K562 (cell line): ENCODE measurements around the gene SDC3. TPM values are rescaled to one million over a fixed set of nuclear protein-coding genes. Genes with fewer than 3 reads are reported as not detected.

ENCODE experiments used
- ARHGAP35 ChIP-seq: fragments of 450-650 bp; IDR thresholded peaks from 2 replicates; pipeline ENCODE4 v1.6.1; 2018; ENCODE audit not compliant: partially characterized antibody
- ARID1B ChIP-seq: fragments of 450-650 bp; IDR thresholded peaks from 2 replicates; pipeline ENCODE4 v1.6.1; 2016; ENCODE audit warnings: antibody characterized with exemption, mild to moderate bottlenecking, inconsistent platforms
- CEBPG ChIP-seq, 3 experiments: fragments of 200-800 bp in 1 of 3; sonication (Bioruptor generic) in 1 of 3; sonication (generic) in 1 of 3; formaldehyde crosslinking in 1 of 3; IDR thresholded peaks in 2 of 3; conservative IDR thresholded peaks in 1 of 3; 2 replicates each; pipeline versions ENCODE4 v1.6.1 to v1.8.0; 2016 to 2022; ENCODE audit warnings: missing compliant biosample characterization in 2 of 3, missing genetic modification characterization in 2 of 3, mild to moderate bottlenecking in 1 of 3, missing genetic modification reagents in 1 of 3
- HMG20B ChIP-seq: fragments of 250-450 bp; sonication (Bioruptor Pico); IDR thresholded peaks from 2 replicates; pipeline ENCODE4 v1.5.0; 2021; ENCODE audit warnings: mild to moderate bottlenecking
- KAT2B ChIP-seq: IDR thresholded peaks from one replicate; pipeline ENCODE4 v1.6.1; 2012; ENCODE audit warnings: low read depth, mild to moderate bottlenecking, control low read depth, inconsistent platforms, low read length, moderate library complexity
- MECOM ChIP-seq: fragments of 250-450 bp; sonication (Bioruptor Pico); IDR thresholded peaks from 2 replicates; pipeline ENCODE4 v1.8.0; 2022; ENCODE audit warnings: inconsistent platforms
- MTA2 ChIP-seq: fragments of 450-650 bp; IDR thresholded peaks from 2 replicates; pipeline ENCODE4 v1.6.1; 2016; ENCODE audit warnings: low read depth
- NCOA4 ChIP-seq: fragments of 450-650 bp; IDR thresholded peaks from 2 replicates; pipeline ENCODE4 v1.6.1; 2018; ENCODE audit warnings: mild to moderate bottlenecking; ENCODE audit not compliant: partially characterized antibody
- PHF20 ChIP-seq: fragments of 450-650 bp; IDR thresholded peaks from 2 replicates; pipeline ENCODE4 v1.6.1; 2018; ENCODE audit not compliant: partially characterized antibody
- POLR2AphosphoS2 ChIP-seq: IDR thresholded peaks from 2 replicates; pipeline ENCODE4 v1.6.1; 2012; ENCODE audit warnings: low read length, improper control_type of control experiment
- POLR2G ChIP-seq: fragments of 200-400 bp; formaldehyde crosslinking; IDR thresholded peaks from 2 replicates; pipeline ENCODE4 v1.6.1; 2017; ENCODE audit warnings: low read depth, mild to moderate bottlenecking, antibody characterized with exemption, low read length, moderate library complexity
- RBFOX2 ChIP-seq: fragments of 200-400 bp; formaldehyde crosslinking; IDR thresholded peaks from 2 replicates; pipeline ENCODE4 v1.6.1; 2017; ENCODE audit warnings: low read depth, mild to moderate bottlenecking, low read length, moderate library complexity
- SMAD4 ChIP-seq: fragments of 250-450 bp; sonication (Bioruptor Pico); conservative IDR thresholded peaks from 2 replicates; pipeline ENCODE4 v1.8.0; 2021; ENCODE audit warnings: inconsistent platforms, mild to moderate bottlenecking, moderate library complexity
- SRSF9 ChIP-seq: fragments of 200-400 bp; formaldehyde crosslinking; IDR thresholded peaks from 2 replicates; pipeline ENCODE4 v1.6.1; 2017; ENCODE audit warnings: low read depth, low read length, borderline replicate concordance
- STAG1 ChIP-seq: sonication (generic); formaldehyde crosslinking; IDR thresholded peaks from 2 replicates; pipeline ENCODE4 v1.5.0; 2020; ENCODE audit warnings: missing genetic modification reagents, borderline replicate concordance
- THAP12 ChIP-seq: fragments of 250-450 bp; sonication (Bioruptor Pico); IDR thresholded peaks from 2 replicates; pipeline ENCODE4 v1.9.0; 2021; ENCODE audit warnings: mild to moderate bottlenecking, inconsistent platforms
- VEZF1 ChIP-seq: fragments of 200-800 bp; sonication (Bioruptor generic); IDR thresholded peaks from 2 replicates; pipeline ENCODE4 v1.6.1; 2017; ENCODE audit warnings: missing genetic modification characterization, missing compliant biosample characterization
- ZBTB34 ChIP-seq: fragments of 250-450 bp; sonication (Bioruptor Pico); IDR thresholded peaks from 2 replicates; pipeline ENCODE4 v1.8.0; 2021; ENCODE audit warnings: mild to moderate bottlenecking, moderate library complexity
- ZNF140 ChIP-seq: fragments of 250-450 bp; sonication (Bioruptor Pico); IDR thresholded peaks from 2 replicates; pipeline ENCODE4 v1.8.0; 2021; ENCODE audit warnings: moderate library complexity, mild to moderate bottlenecking, inconsistent platforms
- ZNF280B ChIP-seq: fragments of 250-450 bp; sonication (Bioruptor Pico); IDR thresholded peaks from 2 replicates; pipeline ENCODE4 v1.5.1; 2021; ENCODE audit warnings: mild to moderate bottlenecking
- ZNF589 ChIP-seq: fragments of 200-800 bp; sonication (Bioruptor generic); IDR thresholded peaks from 2 replicates; pipeline ENCODE4 v1.6.1; 2016; ENCODE audit warnings: low read depth, missing genetic modification characterization, missing compliant biosample characterization
- polyA plus RNA-seq, 8 experiments: library from polyadenylated mRNA; depleted of rRNA in 4 of 8; stranded (reverse) in 5 of 8; unstranded in 3 of 8; fragments of >200 nt; fragmentation: Nextera tagmentation in 2 of 8; fragmentation: Illumina TruSeq in 1 of 8; extraction: Ambion mirVana in 2 of 8; extraction: Trizol in 1 of 8; gene quantifications; 2 replicates each; pipeline versions ENCODE4 v1.2.1 to v1.2.3, GENCODE V29; 2011 to 2014; ENCODE audit warnings: inconsistent platforms in 1 of 8, missing spikeins in 1 of 8
- total RNA-seq, 7 experiments: library from RNA; depleted of rRNA in 6 of 7; stranded (reverse); fragments of >200 nt in 6 of 7; fragmentation: Illumina TruSeq in 2 of 7; extraction: Trizol in 2 of 7; gene quantifications; 2 replicates each; pipeline versions ENCODE4 v1.2.1 to v1.2.3, GENCODE V29; 2011 to 2021; ENCODE audit warnings: low replicate concordance in 1 of 7

The SDC3 gene
- total and polyA plus RNA-seq, 9 of the 15 experiments (the other 6 are each of a cell fraction or from before 2014, with no cell fraction given): 0.38 to 44.1 (median 12.1) TPM

GRCh38 chr1:30907481-30908315, 860 bp downstream of the SDC3 start (continued):
- no peak; the same call in 1 of the 2 replicates for TF ChIP-seq VEZF1
- TF ChIP-seq ARHGAP35: peak; percentile 10
- TF ChIP-seq NCOA4: no peak
- TF ChIP-seq ZBTB34 (CRISPR knock-in tag): no peak
- TF ChIP-seq MTA2: no peak
- 0 out of 2 replicates have a peak, but pooled peaks have one; percentile 36 for TF ChIP-seq STAG1 (CRISPR knock-in tag)
- TF ChIP-seq ARID1B: 0 out of 2 replicates have a peak, but pooled peaks have one; percentile 18
- peak; percentile 8 for TF ChIP-seq PHF20
- TF ChIP-seq POLR2AphosphoS2: no peak
- TF ChIP-seq SMAD4: no peak
- no peak for TF ChIP-seq ZNF589 (CRISPR knock-in tag)
- TF ChIP-seq SRSF9: no peak
- TF ChIP-seq KAT2B: no peak
- no peak for TF ChIP-seq THAP12
- peak; percentile 60; the same call in 1 of the 2 replicates for TF ChIP-seq POLR2G
- no peak for TF ChIP-seq ZNF140 (CRISPR knock-in tag)
- TF ChIP-seq RBFOX2: peak; percentile 68
- no peak for TF ChIP-seq MECOM (CRISPR knock-in tag)
- no peak for TF ChIP-seq HMG20B (CRISPR knock-in tag)
- TF ChIP-seq ZNF280B: no peak
- 0 out of 2 replicates have a peak, but pooled peaks have one; percentile 5 for TF ChIP-seq CEBPG (CRISPR knock-in tag; IDR thresholded peaks at IDR 0.05)
- no peak for TF ChIP-seq CEBPG (tag; conservative IDR thresholded peaks at IDR 0.05 in 1 of 2, IDR thresholded peaks at IDR 0.05 in 1 of 2)
